Left cardiac atrium (tissue), 4 donors: ENCODE measurements around the gene CSNK1E. TPM values are rescaled to one million over a fixed set of nuclear protein-coding genes. Genes with fewer than 3 reads are reported as not detected.
"Not testable (repeated sequence)": the region's sequence is repeated elsewhere in the genome, so short reads cannot be mapped to it uniquely, and the experiment has no call there.

Source experiments
- ATAC-seq, 2 donors: fragments of 200-7000 bp; cut with Tn5 transposase; one replicate each; pipeline ENCODE4 v1.9.1; 2020; ENCODE audit warnings: mild to moderate bottlenecking in 2 of 2, moderate library complexity in 2 of 2
- DNase-seq: peaks from one replicate; pipeline ENCODE4 v3.0.0-alpha.2; 2020
- intact Hi-C, 2 donors: fragments of 100-400 bp; cut with DNase I; formaldehyde crosslinking; loops; one replicate each; pipeline versions ENCODE4 v1.14.1 to v1.15.1; 2022 to 2023
- total RNA-seq, 2 donors: library from RNA; stranded (reverse); fragmentation: NEBNext Ultra II Directional; extraction: Animal tissue kit (Norgen Biotek cat#: 25700); gene quantifications; one replicate each; pipeline ENCODE4 v1.2.1, GENCODE V29; 2021
- donor health status: DM: no; HTN: yes; CAD: no.
- donor health status: DM: no; HTN: yes; CAD: no; lungs with severe emphysema.
- donor health status: DM: yes; HTN: yes; CAD: no.
- donor health status: Dilated cardiomyopathy.

The CSNK1E gene
- total RNA-seq, 2 donors from 2014 or later: 69.2 to 90.5 TPM

DNA sequence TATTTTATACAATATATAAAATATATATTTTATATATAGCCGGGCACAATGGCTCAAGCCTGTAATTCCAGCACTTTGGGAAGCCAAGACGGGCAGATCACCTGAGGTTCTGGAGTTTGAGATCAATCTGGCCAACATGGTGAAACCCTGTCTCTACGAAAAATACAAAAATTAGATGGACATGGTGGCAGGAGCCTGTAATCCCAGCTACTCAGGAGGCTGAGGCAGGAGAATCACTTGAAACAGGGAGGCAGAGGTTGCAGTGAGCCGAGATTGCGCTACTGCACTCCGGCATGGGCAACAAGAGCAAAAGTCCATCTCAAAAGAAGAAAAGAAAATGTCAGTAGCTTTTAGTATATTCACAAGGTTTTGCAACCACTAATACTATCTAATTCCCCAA lies 22.7 kb upstream of the CSNK1E start:
- DNase-seq, ATAC-seq: not testable (repeated sequence)
- intact Hi-C loops: loop anchor here in 1 of 2 donors (10.0 kb wide), 1 partner anchor 245 kb away; no protein-coding TSS in a partner anchor

DNA sequence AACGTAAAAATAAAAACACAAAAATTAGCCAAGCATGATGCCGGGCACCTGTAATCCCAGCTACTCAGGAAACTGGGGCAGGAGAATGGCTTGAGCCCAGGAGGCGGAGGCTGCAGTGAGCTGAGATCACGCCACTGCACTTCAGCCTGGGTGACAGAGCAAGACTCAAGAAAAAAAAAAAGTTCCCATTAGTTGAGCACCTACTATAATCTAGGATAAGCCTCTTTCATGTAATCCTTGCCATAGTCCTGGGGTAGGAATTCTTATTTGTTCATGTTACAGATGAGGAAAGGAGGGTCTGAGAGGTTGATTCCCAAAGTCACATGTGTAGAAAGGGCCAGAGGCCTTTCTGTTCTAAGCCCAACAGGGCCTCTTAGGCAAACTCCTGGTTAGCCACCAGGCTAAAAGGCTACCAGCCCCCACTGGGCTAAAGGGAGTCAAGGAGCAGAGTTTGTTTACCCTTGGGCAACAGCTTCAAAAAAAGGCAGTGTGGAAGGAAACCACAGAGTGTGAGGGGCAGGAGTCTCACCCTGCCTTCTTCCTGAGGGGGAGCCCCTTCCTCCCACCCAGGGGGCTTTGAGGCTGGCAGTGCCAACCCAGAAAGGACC lies 21.6 kb upstream of the CSNK1E start:
- ATAC-seq (no peak), DNase-seq (no peak)
- intact Hi-C loops: no loop called here

DNA sequence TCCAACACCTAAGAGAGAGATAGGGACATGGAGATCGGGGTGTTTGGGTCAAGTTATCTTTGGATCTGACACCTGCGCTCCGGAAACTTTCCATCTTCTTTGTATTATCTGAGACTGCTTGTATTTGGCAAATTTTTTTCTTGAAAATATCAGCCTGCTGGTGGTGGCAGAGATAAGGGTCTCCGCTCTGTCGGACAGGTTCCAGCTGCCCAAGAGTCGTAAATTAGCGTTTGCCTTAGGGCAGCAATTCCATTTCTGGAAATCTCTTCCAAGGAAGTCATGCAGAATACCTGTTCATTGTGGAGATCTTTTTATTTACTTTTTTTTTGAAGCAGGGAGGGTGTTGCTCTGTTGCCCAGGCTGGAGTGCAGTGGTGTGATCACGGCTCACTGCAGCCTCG lies 19.5 kb upstream of the CSNK1E start:
- no peak for ATAC-seq
- intact Hi-C loops: no loop called here
- no peak for DNase-seq

DNA sequence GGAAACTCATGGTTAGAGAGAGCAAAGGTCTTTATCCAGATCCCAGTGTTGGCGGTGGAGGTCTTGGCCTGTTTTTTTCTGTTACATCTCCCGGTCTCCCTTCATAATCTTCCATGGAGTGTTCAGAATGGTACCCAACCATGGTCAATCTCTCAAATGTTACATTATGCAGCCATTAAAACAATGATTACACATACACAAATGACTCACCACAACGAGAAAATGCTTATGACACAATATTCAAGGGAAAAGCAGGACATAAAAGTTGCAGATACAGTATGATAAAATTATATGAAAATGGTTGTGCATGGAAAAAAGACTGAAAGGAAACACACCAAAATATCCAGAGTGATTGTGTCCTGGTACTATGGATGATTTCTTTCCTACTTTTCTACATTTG lies 17.8 kb upstream of the CSNK1E start:
- intact Hi-C loops: no loop called here
- DNase-seq (no peak), ATAC-seq (no peak)

DNA sequence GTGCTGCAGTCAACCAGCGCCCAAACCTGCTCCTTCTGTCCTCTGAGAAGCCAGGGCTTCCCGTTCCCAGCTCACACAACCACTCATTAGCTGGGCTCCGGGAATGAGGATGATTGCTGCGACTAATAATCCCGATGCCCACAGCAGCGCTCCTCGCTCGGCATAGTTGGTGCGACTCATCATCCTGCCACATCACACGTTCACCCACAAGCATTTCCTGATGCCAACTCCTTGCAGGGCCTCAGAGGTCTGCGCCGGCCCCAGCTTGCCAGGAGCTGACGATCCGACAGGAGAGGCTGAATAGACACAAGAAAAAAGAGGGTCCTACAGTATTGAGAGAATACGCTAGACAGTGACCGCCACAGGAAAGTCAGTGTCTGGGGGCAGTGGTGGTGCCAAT lies 10.6 kb upstream of the CSNK1E start:
- no peak for ATAC-seq
- intact Hi-C loops: no loop called here
- DNase-seq: no peak

DNA sequence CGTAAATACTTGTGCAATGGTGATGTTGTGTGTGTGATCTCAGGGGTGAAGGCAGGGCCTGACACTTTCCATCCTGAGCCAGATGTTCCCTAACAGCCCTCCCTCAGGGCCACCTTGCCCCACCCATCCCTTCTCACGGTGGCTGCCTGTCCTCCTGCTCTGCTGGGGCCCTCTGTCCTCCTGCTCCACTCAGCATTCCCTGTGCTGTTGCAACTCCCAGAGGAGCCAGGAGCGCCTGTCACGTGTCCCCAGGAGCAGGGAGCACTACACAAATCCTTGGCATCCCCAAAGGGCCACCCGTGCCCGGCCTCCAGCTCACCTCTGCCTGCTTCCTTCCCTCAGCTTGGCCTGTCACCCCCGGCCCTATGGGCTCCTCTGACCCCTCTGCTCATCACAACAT lies 10.2 kb upstream of the CSNK1E start:
- DNase-seq: no peak
- no peak for ATAC-seq
- intact Hi-C loops: no loop called here

DNA sequence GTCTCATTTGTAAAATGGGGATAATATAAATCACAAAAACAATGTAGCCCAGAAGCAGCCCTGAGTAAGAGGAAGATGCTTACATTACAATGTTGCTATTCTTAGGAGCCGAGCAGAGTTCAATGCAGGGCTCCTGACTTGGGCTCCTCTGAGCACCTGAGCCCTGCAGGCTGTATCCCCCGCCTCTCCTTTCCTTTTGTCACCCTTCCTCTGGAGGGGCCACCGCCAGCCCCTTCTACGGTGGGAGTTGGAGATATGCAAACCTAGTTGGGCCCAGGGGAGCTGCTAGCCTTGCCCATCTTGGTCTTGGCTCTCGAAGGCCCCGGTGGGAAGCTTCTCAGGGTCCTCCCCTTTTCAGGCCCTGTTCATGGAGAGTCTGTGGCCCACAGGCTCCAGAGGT lies 8.4 kb upstream of the CSNK1E start:
- intact Hi-C loops: no loop called here
- no peak for ATAC-seq
- no peak for DNase-seq

DNA sequence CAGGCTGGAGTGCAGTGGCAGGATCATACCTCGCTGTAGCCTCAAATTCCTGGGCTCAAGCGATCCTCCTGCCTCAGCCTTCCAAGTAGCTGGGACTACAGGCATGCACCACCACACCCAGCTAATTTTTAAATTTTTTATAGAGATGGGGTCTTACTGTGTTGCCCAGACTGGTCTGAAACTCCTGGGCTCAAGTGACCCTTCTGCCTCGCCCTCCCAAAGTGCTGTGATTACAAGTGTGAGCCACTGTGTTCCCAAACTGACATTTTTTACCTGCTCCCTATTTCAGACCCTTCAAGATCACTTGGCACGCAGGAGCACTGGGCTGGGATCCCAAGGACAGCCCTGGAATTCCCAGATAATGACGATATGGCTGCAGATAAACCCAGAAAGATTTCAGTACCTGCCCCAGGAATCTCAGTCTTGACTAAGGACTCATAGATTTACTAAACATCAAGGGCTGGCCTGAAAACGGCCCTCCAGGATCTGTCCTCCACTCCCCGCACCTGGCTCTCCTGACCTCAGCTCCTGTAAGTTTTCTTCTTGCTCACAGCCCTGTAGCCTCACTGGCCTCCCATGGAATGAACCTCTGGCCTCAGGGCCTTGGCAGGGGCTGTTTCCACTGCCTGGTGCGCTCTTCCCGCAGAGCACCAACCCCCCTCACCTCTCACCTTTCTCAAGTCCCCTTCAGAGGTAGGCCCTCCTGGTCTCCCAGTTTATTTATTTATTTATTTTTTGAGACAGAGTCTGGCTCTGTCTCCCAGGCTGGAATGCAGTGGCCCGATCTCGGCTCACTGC lies 3.6 kb upstream of the CSNK1E start:
- ATAC-seq: no peak
- no peak for DNase-seq
- intact Hi-C loops: no loop called here

DNA sequence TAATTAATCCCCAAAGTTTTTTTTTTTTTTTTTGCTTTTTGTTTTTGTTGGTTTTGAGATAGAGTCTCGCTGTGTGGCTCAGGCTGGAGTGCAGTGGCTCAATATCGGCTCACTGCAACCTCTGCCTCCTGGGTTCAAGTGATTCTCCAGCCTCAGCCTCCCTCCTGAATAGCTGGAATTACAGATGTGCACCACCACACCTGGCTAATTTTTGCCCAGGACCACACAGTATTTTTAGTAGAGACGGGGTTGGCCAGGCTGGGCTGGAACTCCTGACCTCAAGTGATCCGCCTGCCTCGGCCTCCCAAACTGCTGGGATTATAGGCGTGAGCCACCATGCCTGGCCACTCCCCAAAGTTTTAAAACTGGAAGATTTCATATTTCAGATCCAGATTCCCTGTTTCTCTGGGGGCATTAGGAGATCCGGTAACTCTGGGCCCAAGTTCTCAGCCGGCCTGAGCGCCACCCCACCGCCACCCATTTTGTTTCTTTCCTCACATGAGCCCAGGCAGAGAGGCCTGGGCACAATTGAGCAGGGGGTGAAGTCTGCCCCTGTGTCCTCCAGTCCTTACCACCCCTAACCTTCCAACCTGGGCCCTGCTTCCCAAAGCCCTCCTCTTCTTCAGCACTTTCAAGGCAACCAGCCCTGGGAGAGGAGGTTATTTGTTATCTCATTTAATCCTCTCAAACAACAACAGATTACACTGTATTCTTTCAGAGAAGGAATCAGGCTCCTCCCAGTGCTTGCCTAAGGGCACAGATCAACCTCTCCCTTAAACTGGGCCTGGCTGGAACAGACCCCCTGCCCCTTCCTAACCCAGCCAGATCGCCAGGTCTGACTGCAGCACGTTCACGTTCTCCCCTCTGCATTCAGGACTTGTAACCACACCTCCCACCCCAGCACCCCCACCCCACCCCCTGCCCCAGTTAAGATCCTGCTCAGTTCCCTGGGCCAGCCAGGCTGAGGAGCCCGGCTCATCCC lies 1.9 kb upstream of the CSNK1E start:
- ATAC-seq (no peak), DNase-seq (no peak)
- intact Hi-C loops: loop anchor here in 1 of 2 donors (5.0 kb wide), 1 partner anchor 47 kb away; the partner anchor contains the start of gene TMEM184B

DNA sequence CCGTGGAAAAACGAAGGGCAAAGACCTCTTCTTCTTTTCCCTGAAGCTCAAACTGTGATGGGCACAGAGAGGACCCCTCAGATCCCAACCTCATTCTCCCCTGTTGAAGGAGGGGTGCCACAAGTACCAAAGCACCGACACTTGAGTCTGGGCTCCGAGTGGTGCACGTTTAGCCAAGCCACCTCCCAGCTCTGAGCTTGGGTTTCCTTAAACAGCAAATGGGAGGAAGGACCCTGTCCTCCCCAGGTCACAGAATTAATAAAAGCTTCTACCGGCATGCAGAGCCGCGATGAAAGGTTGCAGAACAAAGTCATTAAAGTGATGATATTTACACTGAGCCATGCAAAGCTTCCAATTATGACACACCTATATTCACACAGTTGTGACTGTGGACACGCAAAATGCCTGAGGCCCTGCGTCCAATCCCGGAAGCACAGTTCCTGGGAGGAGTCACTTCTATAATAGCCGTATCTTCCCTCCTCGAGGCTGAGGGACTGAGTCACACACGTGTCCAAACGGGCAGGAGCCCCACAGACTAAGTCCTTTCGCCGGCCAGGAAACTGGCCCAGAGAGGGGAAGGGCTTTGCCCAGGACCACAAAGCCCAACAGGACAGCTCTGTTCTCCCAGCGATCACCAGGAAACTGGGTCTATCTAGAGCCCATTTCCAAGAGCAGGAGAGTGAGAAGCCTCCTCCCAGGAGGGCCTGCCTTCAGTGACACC lies 922 bp upstream of the CSNK1E start:
- intact Hi-C loops: loop anchor here in 1 of 2 donors (5.0 kb wide), 1 partner anchor 46 kb away; the partner anchor contains the start of gene TMEM184B
- peak; percentile 39 to 78 for ATAC-seq

DNA sequence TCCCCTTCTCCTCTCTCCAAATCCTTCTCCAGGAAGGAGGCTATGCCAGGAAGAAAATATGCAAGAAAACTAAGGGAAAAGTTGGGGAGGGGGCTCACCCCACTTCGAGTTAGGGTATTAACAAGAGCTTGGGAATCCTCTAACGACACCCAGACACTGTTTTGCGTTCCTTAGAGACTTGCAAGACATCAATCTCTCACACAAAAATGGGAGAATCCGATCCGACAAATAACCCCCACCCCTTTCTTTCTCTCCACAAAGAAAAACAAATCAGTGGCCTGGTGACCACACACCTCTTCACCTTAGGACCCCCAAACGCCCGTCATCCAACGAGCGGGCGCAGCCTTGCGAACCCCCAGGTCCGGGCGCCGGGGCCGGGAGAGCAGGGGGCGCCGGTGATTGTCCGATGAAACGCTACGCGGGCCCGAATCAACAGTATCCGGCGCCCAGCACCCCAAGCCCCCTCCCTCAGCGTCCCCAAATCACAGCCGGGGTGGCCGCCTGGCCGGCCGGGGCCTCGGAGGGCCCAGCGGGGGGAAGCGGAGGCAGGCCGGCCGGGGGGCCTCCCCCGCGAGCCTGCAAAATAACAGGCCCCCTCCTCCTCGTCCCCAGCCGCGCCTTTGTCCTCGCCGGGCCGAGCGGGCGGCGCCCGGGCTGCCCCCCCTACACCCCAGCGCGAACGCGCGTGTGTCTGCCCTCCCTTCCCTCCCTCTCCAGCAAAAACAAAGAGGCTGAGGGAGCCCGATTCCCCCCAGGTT lies 690 bp downstream of the CSNK1E start:
- DNase-seq: peak; percentile 68
- intact Hi-C loops: loop anchor here in 1 of 2 donors (5.0 kb wide), 1 partner anchor 44 kb away; the partner anchor contains the start of gene TMEM184B
- peak; percentile 55 to 67 for ATAC-seq

More for the DNA sequence above, 922 bp upstream of the CSNK1E start:
- DNase-seq: peak; percentile 86

DNA sequence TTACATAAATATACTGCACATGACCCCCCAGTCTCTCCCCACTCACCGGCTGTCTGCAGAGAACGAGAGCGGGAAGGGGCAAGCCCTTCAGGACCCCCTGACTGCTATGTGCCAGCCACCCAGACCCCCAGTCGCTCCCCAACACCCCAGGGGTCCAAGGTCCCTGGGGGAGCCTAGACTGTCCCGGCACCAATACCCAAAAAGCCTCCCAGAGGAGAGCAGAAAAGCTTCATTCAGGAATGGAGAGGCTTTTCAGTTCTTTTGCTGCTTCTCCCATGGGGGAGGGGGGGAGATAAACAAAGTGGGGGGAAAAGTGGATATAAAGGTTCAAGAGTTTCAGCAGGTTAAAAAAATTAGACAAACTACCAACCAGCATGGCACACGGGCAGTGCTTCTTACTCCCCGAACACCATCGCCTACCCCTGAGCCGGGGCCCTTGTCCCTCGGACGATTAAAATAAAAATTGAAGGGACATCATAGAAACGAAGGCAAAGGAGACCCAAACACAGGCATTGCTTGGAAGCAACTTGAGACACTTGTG lies 1.3 kb downstream of the CSNK1E start:
- intact Hi-C loops: loop anchor here in 1 of 2 donors (5.0 kb wide), 1 partner anchor 44 kb away; the partner anchor contains the start of gene TMEM184B
- DNase-seq (no peak), ATAC-seq (no peak)

DNA sequence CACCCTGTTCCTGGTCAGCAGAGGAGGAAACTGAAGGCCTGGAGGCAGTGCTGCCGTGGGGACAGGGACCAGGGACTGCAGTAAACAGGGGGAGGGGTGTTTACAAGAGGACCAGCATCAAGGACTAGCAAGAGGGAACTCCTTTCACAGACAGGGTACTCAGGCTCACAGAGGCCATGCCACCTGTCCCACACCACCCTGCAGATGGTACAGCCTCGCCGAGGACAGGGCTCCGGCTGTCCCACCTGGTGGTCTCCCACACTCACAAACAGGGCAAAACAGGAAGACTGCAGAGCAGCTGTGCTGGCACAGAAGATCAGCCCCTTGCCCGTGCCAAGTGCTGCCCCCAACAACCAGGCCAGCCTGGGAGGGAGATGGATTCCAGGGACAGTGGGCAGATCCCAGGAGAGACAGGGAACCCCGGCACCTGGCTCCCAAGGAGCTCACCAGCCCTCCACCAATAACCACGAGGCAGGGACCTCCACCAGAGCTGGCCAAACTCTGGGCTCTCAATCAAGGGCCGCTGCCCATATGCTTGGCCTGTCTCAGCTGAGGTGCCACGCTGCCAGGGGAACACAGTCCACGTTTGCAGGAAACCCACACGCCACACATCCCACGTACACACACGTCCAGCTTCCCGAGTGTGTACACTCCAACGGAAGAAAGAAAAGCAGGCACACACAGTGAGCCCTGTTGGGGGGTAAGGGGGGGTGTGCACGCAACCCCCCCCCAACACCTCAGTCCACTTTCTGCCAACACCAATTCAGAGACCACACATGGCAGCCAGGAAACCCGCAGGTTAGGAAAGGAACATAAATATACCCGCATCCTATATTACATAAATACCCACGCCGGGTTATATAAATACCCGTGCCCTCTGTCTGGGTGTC lies 2.1 kb downstream of the CSNK1E start:
- no peak for ATAC-seq
- intact Hi-C loops: loop anchor here in 1 of 2 donors (5.0 kb wide), 1 partner anchor 43 kb away; the partner anchor contains the start of gene TMEM184B
- no peak for DNase-seq

DNA sequence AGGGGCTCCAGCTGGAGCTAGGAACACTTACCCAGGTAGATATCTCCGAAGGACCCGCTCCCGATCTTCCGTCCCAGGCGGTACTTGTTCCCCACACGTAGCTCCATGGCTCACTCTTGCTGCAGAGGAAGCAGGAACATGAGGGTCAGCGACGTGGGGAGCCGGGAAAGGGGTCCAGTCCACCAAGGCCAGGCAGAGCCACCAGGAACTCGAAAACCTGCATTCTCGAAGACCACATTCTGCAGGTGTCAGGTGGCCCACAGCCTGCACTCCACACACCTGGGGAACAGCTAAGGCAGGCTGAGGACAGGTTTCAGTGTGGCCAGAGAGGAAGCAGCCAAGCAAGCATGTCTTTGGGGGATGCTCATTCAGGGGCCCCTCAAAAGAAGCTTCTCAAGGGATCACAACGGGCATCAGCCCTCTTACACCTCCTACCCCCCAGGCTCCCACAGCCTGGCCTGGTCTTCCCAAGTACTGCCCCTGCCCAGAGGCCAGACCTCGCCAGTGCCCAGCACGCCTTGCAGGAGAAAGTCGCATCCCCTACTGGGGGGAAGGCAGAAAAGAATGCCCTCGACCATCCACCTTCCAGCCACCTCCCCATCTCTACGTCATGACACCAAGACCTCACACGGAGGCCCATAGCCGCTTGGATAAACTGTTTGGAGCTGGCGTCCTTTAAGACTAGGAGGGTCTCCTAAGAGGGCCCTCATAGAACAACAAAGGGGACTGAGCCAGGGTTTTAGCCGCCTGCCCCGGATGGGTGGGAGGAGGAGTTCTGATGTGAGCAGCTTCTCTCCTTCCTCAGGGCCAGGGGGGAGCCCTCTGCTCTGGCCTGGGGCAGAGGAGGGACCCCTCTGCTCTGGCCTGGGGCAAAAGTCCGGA lies 2.9 kb downstream of the CSNK1E start:
- DNase-seq: no peak
- intact Hi-C loops: no loop called here
- ATAC-seq: no peak

DNA sequence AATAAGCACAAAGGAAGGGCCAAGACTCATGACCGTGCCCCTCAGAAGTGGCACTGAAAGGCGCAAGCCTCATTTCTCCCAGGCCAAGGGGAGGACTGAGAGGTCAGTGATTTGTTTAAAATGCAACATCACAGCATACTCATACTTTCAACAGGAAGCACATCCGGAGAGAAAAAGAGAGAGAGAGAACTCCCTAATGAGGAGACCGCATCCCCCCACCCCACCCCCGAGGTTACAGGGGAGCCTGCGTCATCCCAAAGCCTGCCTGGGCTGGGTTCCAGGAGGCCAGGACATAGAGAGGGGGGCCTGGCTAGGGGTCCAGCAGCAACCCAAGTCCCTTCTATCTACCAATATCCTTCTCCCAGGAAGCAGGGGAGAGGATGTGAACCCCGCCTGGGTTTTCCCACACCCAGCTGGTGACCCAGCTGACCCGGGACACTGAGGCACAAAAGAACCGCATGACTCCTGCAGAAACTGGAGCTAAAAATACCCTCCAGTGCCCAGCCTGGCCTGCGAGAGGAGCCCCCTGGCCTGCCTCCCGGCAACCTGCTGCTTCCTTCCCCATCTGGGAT lies 3.8 kb downstream of the CSNK1E start:
- intact Hi-C loops: no loop called here
- ATAC-seq: peak; percentile 6 to 13
- DNase-seq: peak; percentile 85
